Measurements from ENCODE around the gene CEP131. TPM values are rescaled to one million over a fixed set of nuclear protein-coding genes. Genes with fewer than 3 reads are reported as not detected.
A peak's percentile ranks its signal among the peaks of the same experiment; 100 is the strongest.
"Not testable (repeated sequence)": the region's sequence is repeated elsewhere in the genome, so short reads cannot be mapped to it uniquely, and the experiment has no call there.

Gene CEP131
- total and polyA plus RNA-seq, 2 donors (not counting 3 experiments of a cell fraction or from before 2014, with no cell fraction given), result 5.3 to 17.9 TPM

DNA sequence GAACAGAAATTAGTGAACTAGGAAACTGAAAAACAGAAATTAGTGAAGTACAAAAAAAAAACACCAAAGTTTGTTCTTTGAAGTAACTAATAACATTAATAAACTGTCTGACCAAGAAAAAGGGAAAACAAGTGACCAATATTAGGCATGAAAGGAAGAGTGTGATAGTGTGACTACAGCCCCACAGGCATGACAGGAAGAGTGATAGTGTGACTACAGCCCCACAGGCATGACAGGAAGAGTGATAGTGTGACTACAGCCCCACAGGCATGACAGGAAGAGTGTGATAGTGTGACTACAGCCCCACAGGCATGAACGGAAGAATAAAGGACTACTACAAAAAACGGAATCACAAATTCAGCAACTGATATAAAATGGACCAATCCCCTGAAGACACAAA lies 4.9 kb upstream of the CEP131 start:
- H3K27ac ChIP-seq (ENCODE audit: insufficient read depth, low read depth, low read length); H3K4me2 ChIP-seq (ENCODE audit: insufficient read depth, low read length); intact Hi-C loops (cut with micrococcal nuclease); H2AFZ ChIP-seq (ENCODE audit: low read depth, low read length); H3K9me1 ChIP-seq (replicated peaks; ENCODE audit: control insufficient read depth, extremely low read depth, insufficient read depth, low read length); H3K4me3 ChIP-seq (replicated peaks in 1 of 3; ENCODE audit: insufficient read depth in 1 of 3, low read depth in 1 of 3, low read length in 3 of 3); POLR2A ChIA-PET; dilution Hi-C loops (cut with MboI; ENCODE audit: extremely low pct_ligation_motif_present, low sequenced_read_pairs); H3K79me2 ChIP-seq (ENCODE audit: control insufficient read depth, insufficient read depth, low read length); H4K20me1 ChIP-seq (replicated peaks; ENCODE audit: control insufficient read depth, extremely low read depth, insufficient read depth, low read length); BruUV-seq (replicated peaks); H3K9ac ChIP-seq (replicated peaks; ENCODE audit: extremely low read depth, insufficient read depth, low read length); FAIRE-seq; H3K4me1 ChIP-seq (ENCODE audit: control insufficient read depth, extremely low read depth, insufficient read depth, low read length); DNase-seq (ENCODE audit: low read depth, low spot score); H3K9me3 ChIP-seq (replicated peaks; ENCODE audit: control insufficient read depth, insufficient read depth, low read length); H3K27me3 ChIP-seq (ENCODE audit: control insufficient read depth in 2 of 2, insufficient read depth in 2 of 2, low read length in 2 of 2): not testable (repeated sequence)
- H3K36me3 ChIP-seq (ENCODE audit: control insufficient read depth in 2 of 2, extremely low read depth in 1 of 2, insufficient read depth in 2 of 2, low read length in 2 of 2), result peaks cover 0 to 27% of the 10 kb centered on the region in 2 experiments
- CTCF ChIA-PET, result interaction anchor here (1.1 kb wide), 1 partner anchor 85 kb away, joined by 7 read pairs; no protein-coding TSS in a partner anchor

DNA sequence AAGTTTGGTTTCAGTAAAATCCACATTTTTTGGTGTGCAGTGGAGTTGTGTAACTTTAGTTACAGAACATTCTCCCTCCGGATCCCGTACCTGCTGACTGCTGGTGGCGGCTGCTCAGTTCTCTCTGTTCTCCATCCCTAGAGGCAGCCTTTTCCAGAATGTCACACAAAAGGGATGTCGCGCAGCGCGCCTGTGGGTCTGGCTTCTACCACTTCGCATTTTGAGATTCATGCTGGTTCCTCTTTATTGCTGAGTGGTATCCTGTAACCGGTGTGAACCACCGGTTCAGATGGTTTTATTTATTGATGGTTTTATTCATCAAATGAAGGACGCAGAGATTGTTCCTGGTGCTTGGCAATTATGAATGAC lies 981 bp upstream of the CEP131 start:
- peak overlapping the region; percentile 97 for H2AFZ ChIP-seq (ENCODE audit: low read depth, low read length)
- FAIRE-seq (peak; percentile 57), DNase-seq (ENCODE audit: low read depth, low spot score) (no peak)
- no peak overlapping the region for H3K27ac ChIP-seq (ENCODE audit: insufficient read depth, low read depth, low read length)
- H3K27me3 ChIP-seq (ENCODE audit: control insufficient read depth in 2 of 2, insufficient read depth in 2 of 2, low read length in 2 of 2), result no peaks in the 10 kb centered on the region
- ChIA-PET POLR2A (no interaction called here), CTCF (interaction anchor here (0.9 to 1.0 kb wide), 2 partner anchors 15 to 81 kb away, joined by 3 to 5 read pairs; partner anchors contain the start of genes NDUFAF8 and TEPSIN)
- dilution Hi-C loops (cut with MboI; ENCODE audit: extremely low pct_ligation_motif_present, low sequenced_read_pairs), result no loop called here
- H4K20me1 ChIP-seq (replicated peaks; ENCODE audit: control insufficient read depth, extremely low read depth, insufficient read depth, low read length), result no peaks in the 10 kb centered on the region
- H3K36me3 ChIP-seq (ENCODE audit: control insufficient read depth in 2 of 2, extremely low read depth in 1 of 2, insufficient read depth in 2 of 2, low read length in 2 of 2), result peaks cover 0 to 2% of the 10 kb centered on the region in 2 experiments
- no TSS peak for BruUV-seq (replicated peaks)
- TF ChIP-seq, protein P1, sequence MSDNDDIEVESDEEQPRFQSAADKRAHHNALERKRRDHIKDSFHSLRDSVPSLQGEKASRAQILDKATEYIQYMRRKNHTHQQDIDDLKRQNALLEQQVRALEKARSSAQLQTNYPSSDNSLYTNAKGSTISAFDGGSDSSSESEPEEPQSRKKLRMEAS (IDR thresholded peaks at IDR 0.05; ENCODE audit: insufficient read depth, insufficient read length), result no peak
- TF ChIP-seq, protein P2, sequence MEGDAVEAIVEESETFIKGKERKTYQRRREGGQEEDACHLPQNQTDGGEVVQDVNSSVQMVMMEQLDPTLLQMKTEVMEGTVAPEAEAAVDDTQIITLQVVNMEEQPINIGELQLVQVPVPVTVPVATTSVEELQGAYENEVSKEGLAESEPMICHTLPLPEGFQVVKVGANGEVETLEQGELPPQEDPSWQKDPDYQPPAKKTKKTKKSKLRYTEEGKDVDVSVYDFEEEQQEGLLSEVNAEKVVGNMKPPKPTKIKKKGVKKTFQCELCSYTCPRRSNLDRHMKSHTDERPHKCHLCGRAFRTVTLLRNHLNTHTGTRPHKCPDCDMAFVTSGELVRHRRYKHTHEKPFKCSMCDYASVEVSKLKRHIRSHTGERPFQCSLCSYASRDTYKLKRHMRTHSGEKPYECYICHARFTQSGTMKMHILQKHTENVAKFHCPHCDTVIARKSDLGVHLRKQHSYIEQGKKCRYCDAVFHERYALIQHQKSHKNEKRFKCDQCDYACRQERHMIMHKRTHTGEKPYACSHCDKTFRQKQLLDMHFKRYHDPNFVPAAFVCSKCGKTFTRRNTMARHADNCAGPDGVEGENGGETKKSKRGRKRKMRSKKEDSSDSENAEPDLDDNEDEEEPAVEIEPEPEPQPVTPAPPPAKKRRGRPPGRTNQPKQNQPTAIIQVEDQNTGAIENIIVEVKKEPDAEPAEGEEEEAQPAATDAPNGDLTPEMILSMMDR (IDR thresholded peaks at IDR 0.05; ENCODE audit: extremely low read depth in 1 of 2, insufficient read depth in 1 of 2, low read depth in 1 of 2, low read length in 2 of 2), result no peak
- TF ChIP-seq FOS (IDR thresholded peaks at IDR 0.05; ENCODE audit: borderline replicate concordance, insufficient read depth, low read length), result no peak
- no peak for TF ChIP-seq JUN (IDR thresholded peaks at IDR 0.05; ENCODE audit: borderline replicate concordance, insufficient read depth, insufficient read length, low read depth)
- peaks cover 5% of the 10 kb centered on the region for H3K79me2 ChIP-seq (ENCODE audit: control insufficient read depth, insufficient read depth, low read length)
- intact Hi-C loops (cut with micrococcal nuclease), result loop anchor here (1.0 to 5.0 kb wide), 3 partner anchors 16 to 191 kb away; partner anchors contain the start of genes NDUFAF8 and TEPSIN
- no peaks in the 10 kb centered on the region for H3K9me1 ChIP-seq (replicated peaks; ENCODE audit: control insufficient read depth, extremely low read depth, insufficient read depth, low read length)
- H3K4me1 ChIP-seq (ENCODE audit: control insufficient read depth, extremely low read depth, insufficient read depth, low read length), result peaks cover 14% of the 10 kb centered on the region
- no peaks in the 10 kb centered on the region for H3K9me3 ChIP-seq (replicated peaks; ENCODE audit: control insufficient read depth, insufficient read depth, low read length)
- H3K4me3 ChIP-seq (replicated peaks in 1 of 3; ENCODE audit: insufficient read depth in 1 of 3, low read depth in 1 of 3, low read length in 3 of 3), result peak overlapping the region in 2 of 3 experiments; percentile 10 to 32
- no peak overlapping the region for H3K9ac ChIP-seq (replicated peaks; ENCODE audit: extremely low read depth, insufficient read depth, low read length)
- H3K4me2 ChIP-seq (ENCODE audit: insufficient read depth, low read length), result peak overlapping the region; percentile 76
